Measurements from ENCODE around the gene MMP23B. TPM values are rescaled to one million over a fixed set of nuclear protein-coding genes. Genes with fewer than 3 reads are reported as not detected.

Gene MMP23B
- total and polyA plus RNA-seq, 2 of the 8 experiments (the other 6 are each of a cell fraction or from before 2014, with no cell fraction given) = 9.2 to 14.6 TPM

DNA sequence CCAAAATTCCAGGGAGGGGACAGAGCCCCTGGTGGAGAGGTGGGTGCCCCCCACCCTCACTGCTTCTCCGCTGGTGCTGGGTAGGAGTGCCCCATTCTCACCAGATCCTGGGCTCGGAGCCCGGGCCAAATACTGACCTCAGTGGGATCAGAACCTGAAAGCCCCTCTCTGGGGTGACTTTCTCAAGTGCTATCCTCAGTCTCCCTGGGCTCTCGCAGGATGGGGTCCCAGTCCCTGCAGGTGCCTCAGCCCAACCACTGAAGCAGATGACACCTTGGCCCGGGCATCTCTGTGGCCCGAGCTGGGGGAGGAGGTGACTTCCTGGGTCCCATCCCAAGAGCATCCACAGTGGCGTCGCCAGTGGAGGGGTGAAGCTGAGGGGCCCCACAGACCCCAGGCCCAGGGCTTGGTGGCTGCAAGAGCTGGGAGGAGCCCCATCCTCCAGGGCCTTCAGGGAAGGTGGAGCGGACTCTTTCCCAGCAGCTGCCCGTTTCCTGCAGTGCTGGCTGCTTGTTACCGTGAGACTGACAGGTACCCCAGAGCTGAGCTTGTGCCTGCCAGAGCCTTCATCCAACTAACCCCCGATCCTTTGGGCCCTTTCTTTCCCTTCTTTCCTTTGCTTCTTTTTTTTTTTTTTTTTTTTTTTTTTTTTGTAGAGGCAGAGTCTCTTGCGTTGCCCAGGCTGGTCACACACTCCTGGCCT lies 28.2 kb upstream of the MMP23B start:
- DNase-seq (ENCODE audit: low read depth in 1 of 2, low spot score in 2 of 2) (no peak), FAIRE-seq (no peak)
- Histone ChIP-seq H2BK120ac (replicated peaks; ENCODE audit: low read depth, low read length) (no peak overlapping the region), H3K14ac (ENCODE audit: insufficient read length) (no peak overlapping the region), H4K5ac (ENCODE audit: insufficient read length, low read depth, low read length) (no peak overlapping the region), H3K4me2 (ENCODE audit: insufficient read depth in 1 of 2, low read depth in 2 of 2, low read length in 2 of 2) (no peak overlapping the region), H3K9me3 (ENCODE audit: insufficient read depth in 2 of 2, low read depth in 1 of 2, low read length in 1 of 2) (no peaks in the 10 kb centered on the region), H4K8ac (ENCODE audit: extremely low read depth, insufficient read depth, low read length) (no peak overlapping the region), H3K4ac (replicated peaks; ENCODE audit: insufficient read length, low read depth, low read length) (no peak overlapping the region), H2AFZ (ENCODE audit: low read length) (no peak overlapping the region), H3K36me3 (ENCODE audit: control insufficient read depth in 2 of 4, insufficient read depth in 4 of 4, low read length in 3 of 4) (no peaks in the 10 kb centered on the region), H2BK15ac (ENCODE audit: low read length) (no peak overlapping the region), H3K27ac (ENCODE audit: low read depth, low read length) (no peak overlapping the region), H2AK5ac (ENCODE audit: low read depth, low read length) (no peak overlapping the region), H3K18ac (ENCODE audit: extremely low read depth, low read length) (no peak overlapping the region), H3K23me2 (ENCODE audit: low read depth, low read length) (peaks cover 16% of the 10 kb centered on the region; the same call in 1 of the 2 replicates), H2BK20ac (ENCODE audit: low read length) (no peak overlapping the region), H4K20me1 (replicated peaks in 1 of 2; ENCODE audit: control insufficient read depth in 1 of 2, insufficient read depth in 2 of 2, low read length in 2 of 2) (peaks cover 0 to 2% of the 10 kb centered on the region in 2 experiments), H3K79me2 (ENCODE audit: control insufficient read depth in 1 of 2, insufficient read depth in 2 of 2, low read length in 2 of 2) (no peaks in the 10 kb centered on the region), H3K79me1 (ENCODE audit: low read depth, low read length) (no peaks in the 10 kb centered on the region), H2BK5ac (ENCODE audit: low read depth, low read length) (no peak overlapping the region), H3K9ac (replicated peaks in 1 of 4; ENCODE audit: extremely low read depth in 1 of 4, low read depth in 3 of 4, low read length in 3 of 4) (no peak overlapping the region), H3K4me1 (replicated peaks in 1 of 4; ENCODE audit: control insufficient read depth in 3 of 4, insufficient read depth in 4 of 4, low read length in 3 of 4) (peaks cover 0 to 10% (median 5%) of the 10 kb centered on the region in 4 experiments; a peak in 5 of 7 replicates), H2BK12ac (ENCODE audit: low read depth, low read length) (no peak overlapping the region), H3K4me3 (ENCODE audit: extremely low read depth in 1 of 4, insufficient read depth in 2 of 4, low read depth in 3 of 4, low read length in 4 of 4) (no peak overlapping the region), H3K56ac (replicated peaks; ENCODE audit: insufficient read length, low read depth, low read length) (no peak overlapping the region), H3K27me3 (replicated peaks in 1 of 4; ENCODE audit: control insufficient read depth in 3 of 4, extremely low read depth in 1 of 4, insufficient read depth in 3 of 4, low read length in 3 of 4) (peaks cover 13 to 28% (median 22%) of the 10 kb centered on the region in 4 experiments), H4K91ac (replicated peaks; ENCODE audit: insufficient read length, low read length) (no peak overlapping the region), H3K23ac (ENCODE audit: insufficient read length) (no peak overlapping the region)
- CTCF ChIA-PET (ENCODE audit: partially characterized antibody) = interaction anchor here (1.4 to 2.0 kb wide), 3 partner anchors 10 to 17 kb away, joined by 3 to 8 read pairs (median 7); no protein-coding TSS in a partner anchor
- POLR2A ChIA-PET (ENCODE audit: partially characterized antibody) = interaction anchor here (1.4 to 2.5 kb wide), 4 partner anchors 11 to 28 kb away, joined by 3 to 14 read pairs (median 8); partner anchors contain the start of gene MIB2
- 80% methylated on average over 11 of the region's 13 CpGs; no CpG with 5 or more reads in 1 of the 2 experiments for WGBS, 2 experiments (ENCODE audit: extremely low coverage in 1 of 2, insufficient coverage in 1 of 2, insufficient read length in 1 of 2, insufficient replicate concordance in 2 of 2, low coverage in 1 of 2, low lambda C conversion rate in 2 of 2, missing lambda C conversion rate in 1 of 2)
- no peak for TF ChIP-seq POLR2AphosphoS5 (IDR thresholded peaks at IDR 0.05; ENCODE audit: low read depth, low read length)
- TF ChIP-seq, protein P1, sequence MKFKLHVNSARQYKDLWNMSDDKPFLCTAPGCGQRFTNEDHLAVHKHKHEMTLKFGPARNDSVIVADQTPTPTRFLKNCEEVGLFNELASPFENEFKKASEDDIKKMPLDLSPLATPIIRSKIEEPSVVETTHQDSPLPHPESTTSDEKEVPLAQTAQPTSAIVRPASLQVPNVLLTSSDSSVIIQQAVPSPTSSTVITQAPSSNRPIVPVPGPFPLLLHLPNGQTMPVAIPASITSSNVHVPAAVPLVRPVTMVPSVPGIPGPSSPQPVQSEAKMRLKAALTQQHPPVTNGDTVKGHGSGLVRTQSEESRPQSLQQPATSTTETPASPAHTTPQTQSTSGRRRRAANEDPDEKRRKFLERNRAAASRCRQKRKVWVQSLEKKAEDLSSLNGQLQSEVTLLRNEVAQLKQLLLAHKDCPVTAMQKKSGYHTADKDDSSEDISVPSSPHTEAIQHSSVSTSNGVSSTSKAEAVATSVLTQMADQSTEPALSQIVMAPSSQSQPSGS (IDR thresholded peaks at IDR 0.05; ENCODE audit: low read length) = no peak
- no peak for TF ChIP-seq EP300 (IDR thresholded peaks at IDR 0.05; ENCODE audit: borderline replicate concordance in 1 of 2, low read depth in 2 of 2, low read length in 2 of 2)
- TF ChIP-seq PHF8 (conservative IDR thresholded peaks at IDR 0.05; ENCODE audit: low read depth, low read length) = no peak
- no peak for TF ChIP-seq NANOG (IDR thresholded peaks at IDR 0.05; ENCODE audit: insufficient read depth, low read depth, low read length, poor library complexity, severe bottlenecking)
- TF ChIP-seq TEAD4 (IDR thresholded peaks at IDR 0.05; ENCODE audit: low read depth, low read length) = no peak
- TF ChIP-seq, protein P2, sequence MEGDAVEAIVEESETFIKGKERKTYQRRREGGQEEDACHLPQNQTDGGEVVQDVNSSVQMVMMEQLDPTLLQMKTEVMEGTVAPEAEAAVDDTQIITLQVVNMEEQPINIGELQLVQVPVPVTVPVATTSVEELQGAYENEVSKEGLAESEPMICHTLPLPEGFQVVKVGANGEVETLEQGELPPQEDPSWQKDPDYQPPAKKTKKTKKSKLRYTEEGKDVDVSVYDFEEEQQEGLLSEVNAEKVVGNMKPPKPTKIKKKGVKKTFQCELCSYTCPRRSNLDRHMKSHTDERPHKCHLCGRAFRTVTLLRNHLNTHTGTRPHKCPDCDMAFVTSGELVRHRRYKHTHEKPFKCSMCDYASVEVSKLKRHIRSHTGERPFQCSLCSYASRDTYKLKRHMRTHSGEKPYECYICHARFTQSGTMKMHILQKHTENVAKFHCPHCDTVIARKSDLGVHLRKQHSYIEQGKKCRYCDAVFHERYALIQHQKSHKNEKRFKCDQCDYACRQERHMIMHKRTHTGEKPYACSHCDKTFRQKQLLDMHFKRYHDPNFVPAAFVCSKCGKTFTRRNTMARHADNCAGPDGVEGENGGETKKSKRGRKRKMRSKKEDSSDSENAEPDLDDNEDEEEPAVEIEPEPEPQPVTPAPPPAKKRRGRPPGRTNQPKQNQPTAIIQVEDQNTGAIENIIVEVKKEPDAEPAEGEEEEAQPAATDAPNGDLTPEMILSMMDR (IDR thresholded peaks at IDR 0.05; ENCODE audit: control extremely low read depth in 1 of 3, insufficient read depth in 1 of 3, low read depth in 1 of 3, low read length in 3 of 3) = no peak
